Body of pancreas (tissue), 4 donors: ENCODE data around the gene DPEP2NB.

ENCODE experiments used
- POLR2A ChIP-seq, 3 donors: fragments of 450-650 bp; IDR thresholded peaks; one replicate each; pipeline ENCODE4 v1.6.1; 2016; ENCODE audit warnings: antibody characterized with exemption in 3 of 3, mild to moderate bottlenecking in 2 of 3
- TF ChIP-seq, protein P1 (sequence below), 7 experiments: fragments of 450-650 bp in 4 of 7; fragments of 200-600 bp in 3 of 7; sonication (generic) in 3 of 7; IDR thresholded peaks; one replicate each; pipeline ENCODE4 v1.5.1; 2016 to 2019; ENCODE audit warnings: antibody characterized with exemption in 7 of 7

DNA sequence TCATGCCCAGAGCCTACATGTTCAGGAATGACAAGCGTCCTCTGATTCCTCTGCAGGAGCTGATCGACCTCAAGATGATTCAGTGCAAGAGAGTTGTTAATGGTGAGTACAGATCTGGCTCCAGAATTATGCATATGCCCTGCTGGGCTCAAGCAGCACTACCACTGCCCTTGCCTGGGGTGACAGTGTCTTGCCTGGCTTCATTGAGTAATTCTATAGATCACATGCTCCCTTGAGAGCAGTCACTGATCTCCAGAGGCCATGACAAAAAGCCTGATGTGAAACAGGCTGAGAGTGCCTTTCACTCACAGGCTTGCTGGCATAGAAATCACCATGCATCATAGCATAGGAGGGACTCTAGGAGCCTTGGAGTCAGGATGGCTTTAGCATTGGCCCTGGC lies 33.7 kb upstream of the DPEP2NB start:
- no peak for TF ChIP-seq POLR2A (IDR thresholded peaks at IDR 0.05)
- TF ChIP-seq, protein P1, sequence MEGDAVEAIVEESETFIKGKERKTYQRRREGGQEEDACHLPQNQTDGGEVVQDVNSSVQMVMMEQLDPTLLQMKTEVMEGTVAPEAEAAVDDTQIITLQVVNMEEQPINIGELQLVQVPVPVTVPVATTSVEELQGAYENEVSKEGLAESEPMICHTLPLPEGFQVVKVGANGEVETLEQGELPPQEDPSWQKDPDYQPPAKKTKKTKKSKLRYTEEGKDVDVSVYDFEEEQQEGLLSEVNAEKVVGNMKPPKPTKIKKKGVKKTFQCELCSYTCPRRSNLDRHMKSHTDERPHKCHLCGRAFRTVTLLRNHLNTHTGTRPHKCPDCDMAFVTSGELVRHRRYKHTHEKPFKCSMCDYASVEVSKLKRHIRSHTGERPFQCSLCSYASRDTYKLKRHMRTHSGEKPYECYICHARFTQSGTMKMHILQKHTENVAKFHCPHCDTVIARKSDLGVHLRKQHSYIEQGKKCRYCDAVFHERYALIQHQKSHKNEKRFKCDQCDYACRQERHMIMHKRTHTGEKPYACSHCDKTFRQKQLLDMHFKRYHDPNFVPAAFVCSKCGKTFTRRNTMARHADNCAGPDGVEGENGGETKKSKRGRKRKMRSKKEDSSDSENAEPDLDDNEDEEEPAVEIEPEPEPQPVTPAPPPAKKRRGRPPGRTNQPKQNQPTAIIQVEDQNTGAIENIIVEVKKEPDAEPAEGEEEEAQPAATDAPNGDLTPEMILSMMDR (IDR thresholded peaks at IDR 0.05) = no peak
